GM19463 (cell line): ENCODE data around the gene KBTBD7.

Source experiments
- ATAC-seq: cut with Tn5 transposase; IDR thresholded peaks from one replicate; pipeline ENCODE4 v1.9.1; 2021; ENCODE audit warnings: mild to moderate bottlenecking, moderate library complexity; ENCODE audit not compliant: unreplicated experiment

Gene KBTBD7

GRCh38 chr13:41193919-41194824, at the start of gene KBTBD7:
Gene KBTBD7 (minus strand): TSS chr13:41194569. CDS start chr13:41194257, 312 bp downstream.
- ATAC-seq = peak; percentile 98

DNA sequence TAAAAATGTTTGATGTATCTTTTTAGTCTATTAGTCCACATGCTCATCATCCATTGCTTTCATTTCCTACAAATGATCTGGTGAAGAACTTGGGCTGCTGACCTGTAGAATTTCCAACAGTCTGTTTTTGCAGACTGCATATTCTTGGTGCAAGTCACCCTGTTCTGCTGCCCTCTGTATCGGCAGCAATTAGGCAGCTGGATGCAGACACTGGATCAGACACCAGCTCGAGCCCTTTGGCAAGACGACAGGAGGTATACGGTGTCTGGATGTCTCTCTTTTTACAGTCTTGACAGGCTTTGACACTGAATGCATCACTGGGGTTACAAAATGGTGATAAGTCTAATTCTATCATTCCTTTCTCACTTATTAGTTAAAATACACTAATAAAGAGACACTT, 47.3 kb upstream of the KBTBD7 start:
- ATAC-seq = no peak

- no peak for ATAC-seq
These were observed 42.0 kb upstream of the KBTBD7 start for GRCh38 chr13:41236369-41236768.

DNA sequence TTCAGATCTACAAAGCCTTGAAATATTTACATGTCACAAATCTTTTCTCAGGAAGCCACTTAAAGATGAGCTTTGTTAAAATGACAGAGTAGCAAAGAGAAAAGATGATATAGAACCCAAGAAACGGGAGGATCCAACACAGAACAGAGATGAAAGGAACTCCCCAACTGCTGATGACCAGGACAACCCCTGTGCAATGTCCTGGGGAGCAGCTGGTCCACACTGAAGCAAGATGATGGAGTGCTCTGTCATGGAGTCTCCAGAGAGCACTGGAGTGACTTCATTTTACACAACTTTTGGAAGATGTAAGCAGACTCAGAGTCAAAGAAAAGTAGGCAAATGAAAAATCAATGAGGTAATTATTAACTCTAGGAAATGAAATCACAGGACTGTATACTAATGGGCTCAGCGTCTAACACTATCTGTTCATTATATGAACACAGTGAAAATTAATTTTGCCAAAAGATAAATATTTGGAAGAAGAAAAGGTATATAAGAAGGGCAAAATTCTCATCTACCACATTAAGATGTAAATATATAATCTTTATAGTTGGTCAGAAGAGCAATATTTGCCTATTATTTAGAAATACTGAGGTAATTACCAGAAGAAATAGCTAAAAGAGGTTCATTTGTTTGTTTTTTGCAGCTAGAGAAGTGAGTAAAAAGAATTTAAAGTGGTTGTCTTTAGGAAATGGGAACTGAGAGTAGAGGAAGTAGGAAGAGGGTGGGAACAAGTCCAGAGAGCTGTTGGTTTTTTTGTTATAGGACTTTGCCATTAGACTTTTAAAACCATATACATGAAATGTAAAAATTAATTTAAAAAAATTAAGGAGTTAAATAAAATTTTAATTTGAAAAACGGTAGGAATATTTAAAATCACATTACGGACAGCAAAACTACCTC, 38.5 kb upstream of the KBTBD7 start:
- ATAC-seq = no peak

DNA sequence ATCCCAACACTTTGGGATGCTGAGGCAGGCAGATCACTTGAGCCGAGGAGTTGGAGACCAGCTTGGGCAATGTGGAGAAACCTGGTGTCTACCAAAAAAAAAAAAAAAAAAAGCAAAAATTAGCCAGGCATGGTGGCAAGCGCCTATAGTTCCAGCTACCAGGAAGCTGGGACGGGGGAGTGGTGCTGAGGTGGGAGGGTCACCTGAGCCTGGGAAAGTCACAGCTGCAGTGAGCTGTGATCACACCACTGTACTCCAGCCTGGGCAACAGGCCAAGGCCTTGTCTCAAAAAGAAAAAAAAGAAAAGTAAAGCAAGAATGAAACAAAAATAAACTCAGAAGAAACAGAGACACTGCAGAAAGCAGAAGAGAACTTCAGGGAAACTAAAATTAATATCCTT, 37.4 kb upstream of the KBTBD7 start:
- no peak for ATAC-seq

DNA sequence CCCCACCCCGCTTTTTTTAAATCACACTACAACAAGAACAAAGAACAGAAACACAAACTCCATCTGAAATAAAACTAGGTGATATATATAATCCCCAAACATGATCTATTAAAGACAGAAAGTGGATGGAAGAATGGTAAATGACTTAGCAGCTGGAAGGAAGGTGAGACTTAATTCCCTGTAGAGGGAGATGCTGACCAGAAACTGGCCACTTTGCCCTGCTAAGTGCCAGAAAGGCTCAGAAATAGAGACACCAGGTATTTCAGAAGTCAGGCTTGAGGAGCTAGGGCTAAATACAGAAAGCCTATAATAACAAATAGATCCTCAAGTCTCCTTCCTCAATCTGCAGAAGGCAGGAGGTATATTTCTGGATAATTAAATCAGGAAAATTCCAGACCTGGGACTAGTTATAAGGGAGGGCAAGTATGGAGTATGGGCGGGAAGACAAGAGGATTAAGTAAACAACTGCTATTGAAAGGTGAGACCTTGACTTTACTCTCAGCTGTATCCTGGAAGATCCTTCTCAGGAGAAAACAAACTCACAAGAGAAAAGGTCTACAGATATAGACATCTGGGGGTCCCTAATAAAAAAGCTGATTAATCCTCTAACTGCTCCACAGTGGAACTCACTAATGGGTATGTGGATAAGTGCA, 36.8 kb upstream of the KBTBD7 start:
- no peak for ATAC-seq

DNA sequence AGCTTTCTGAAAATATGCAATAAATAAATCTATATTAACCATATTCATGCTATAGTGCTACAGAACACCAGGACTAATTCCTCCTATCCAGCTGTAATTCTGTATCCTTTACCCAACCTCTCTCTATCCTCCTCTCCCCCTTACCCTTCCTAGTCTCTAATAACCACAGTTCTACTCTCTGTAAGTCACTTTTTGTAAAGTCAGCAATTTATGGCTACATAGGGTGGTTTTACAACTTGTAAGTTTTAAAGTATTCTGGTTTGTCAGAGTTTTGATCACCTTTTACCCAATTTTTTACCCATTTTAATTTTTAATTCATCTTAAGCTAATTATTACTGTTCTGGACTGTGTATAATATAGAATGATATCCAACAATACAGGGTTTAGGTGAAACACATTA, 35.0 kb upstream of the KBTBD7 start:
- no peak for ATAC-seq

DNA sequence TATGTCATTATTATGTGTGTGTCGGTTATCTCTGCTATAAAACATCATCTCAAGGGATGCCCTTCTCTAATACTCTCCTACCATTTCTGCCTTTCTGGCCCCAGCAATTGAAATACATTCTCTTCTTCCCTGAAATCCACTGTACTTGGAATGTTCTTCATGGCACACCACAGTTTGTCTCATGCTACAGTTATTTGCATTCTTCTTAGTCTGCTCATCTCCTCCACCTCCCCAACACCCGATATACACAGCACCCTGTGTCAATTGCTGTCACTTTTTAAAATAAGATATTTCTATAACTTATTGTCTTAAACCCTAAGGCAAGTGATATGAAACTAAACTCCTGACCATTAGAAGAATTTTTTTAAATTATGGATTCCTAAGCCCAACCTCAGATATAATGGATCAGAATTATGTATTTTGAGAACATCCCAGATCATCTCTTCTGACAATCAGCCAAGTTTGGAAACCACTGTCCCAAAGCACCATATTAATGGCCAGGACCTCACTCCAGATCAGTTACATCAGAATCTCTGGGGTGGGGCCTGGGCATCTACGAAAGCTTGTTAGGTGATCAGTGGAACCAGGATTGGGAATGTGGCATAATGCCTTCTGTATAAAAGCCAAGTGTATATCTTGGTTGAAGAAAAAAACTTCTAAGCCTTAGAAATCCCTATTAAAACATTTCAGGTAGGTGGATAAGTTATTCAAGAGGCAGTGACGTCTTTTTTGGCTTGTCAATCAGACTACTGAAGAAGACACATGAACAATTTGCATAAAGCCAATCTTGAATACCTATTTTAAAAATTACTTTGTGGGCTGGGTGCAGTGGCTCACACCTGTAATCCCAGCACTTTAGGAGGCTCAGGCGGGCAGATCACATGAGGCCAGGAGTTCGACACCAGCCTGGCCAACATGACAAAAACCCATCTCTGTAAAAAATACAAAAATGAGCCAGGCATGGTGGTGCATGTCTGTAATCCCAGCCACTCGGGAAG, 30.0 kb upstream of the KBTBD7 start:
- no peak for ATAC-seq

- peak; percentile 75 for ATAC-seq
These were observed 28.0 kb upstream of the KBTBD7 start for GRCh38 chr13:41222259-41222852.

DNA sequence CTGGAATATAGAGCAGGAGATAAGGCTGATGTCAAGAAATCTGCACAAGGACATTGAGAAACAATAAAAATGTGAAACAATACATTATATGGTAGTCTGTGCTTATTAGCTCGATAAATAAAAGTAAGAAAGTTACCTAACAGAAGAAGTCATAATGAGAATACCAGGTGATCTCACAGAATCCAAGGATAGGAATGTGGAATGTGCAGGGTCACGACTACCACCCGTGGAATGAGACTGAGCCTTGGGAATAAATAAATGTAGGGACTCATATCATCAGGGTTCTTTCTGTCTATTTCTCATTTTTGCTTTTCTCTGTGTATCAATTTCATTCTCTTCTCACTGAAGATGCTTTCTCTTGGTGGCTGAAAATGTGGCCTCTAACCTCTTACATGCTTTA, 26.0 kb upstream of the KBTBD7 start:
- ATAC-seq = no peak

DNA sequence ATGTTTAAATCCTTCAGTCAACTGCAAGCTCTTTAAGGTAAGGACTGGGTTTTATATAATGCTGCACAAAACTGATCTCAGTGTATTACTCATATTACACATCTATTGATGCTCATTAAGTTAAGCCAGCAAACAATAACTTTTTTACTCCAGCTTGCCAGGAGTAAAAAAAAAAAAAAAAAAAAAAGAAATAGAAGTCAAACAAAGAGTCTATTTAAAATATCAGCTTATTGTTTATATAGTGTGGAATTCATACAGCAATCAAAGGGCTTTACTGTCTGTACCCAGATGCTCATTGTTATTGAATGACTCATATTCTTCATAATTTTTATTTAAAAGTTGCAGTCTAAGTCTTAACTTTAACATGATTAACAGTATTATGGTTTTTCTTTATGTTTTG, 21.8 kb upstream of the KBTBD7 start:
- no peak for ATAC-seq

- no peak for ATAC-seq
These were observed 19.6 kb upstream of the KBTBD7 start for GRCh38 chr13:41213919-41214318.

GRCh38 chr13:41213316-41213715, 18.9 kb upstream of the KBTBD7 start:
- ATAC-seq = no peak

DNA sequence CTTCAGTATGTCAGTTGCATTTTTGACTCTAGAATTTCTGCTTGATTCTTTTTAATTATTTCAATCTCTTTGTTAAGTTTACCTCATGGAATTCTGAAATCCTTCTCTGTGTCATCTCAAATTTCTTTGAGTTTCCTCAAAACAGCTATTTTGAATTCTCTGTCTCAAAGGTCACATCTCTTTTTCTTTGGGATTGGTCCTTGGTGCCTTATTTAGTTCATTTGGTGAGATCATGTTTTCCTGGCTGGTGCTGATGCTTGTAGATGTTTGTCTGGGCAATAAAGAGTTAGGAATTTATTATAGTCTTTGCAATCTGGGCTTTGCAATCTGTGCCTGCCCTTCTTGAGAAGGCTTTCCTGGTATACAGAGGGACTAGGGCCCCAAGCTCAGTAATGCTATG, 18.5 kb upstream of the KBTBD7 start:
- ATAC-seq = no peak

GRCh38 chr13:41211062-41211461, 16.7 kb upstream of the KBTBD7 start:
- no peak for ATAC-seq

GRCh38 chr13:41206467-41206866, 12.1 kb upstream of the KBTBD7 start:
- ATAC-seq = no peak

- ATAC-seq = no peak
These were observed 9.4 kb upstream of the KBTBD7 start for GRCh38 chr13:41203810-41204209.

DNA sequence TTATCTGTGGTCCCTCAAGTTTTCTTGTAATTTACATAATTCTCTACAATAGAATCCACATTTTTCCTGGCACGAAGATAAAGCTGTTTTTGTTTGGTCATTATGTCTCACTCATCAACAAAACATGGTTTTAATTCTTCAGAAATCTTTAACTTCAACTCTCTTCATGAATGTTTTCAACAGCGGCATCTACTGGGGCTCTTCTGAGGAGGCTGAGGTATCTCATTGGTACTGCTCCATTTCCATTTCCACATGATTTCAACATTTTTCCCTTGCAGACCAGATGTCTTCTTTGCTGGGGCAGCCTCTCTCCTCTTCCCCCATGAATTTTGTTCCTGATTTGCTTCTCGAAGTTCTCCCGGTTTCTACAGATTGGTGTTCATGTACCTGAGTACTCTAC, 5.8 kb upstream of the KBTBD7 start:
- no peak for ATAC-seq

DNA sequence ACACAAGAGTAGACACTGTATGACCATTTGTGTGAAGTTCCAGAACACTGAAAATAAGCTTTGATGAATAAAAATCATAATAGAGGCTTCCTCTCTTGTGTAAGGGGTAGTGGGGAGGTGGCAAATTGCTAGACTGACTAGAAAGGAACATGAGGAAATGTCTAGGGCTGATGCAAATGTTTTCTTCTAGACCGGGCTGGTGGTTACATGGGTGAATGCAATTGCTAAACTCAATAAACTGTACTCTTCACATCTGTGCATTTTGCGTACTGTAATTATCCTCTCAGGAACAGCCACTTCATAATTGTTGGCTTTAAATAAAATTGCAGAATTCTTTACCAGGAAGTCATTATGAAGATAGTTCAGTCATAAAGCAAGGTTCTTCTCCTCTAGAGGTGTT, 5.2 kb upstream of the KBTBD7 start:
- no peak for ATAC-seq

- no peak for ATAC-seq
These were observed 4.7 kb upstream of the KBTBD7 start for GRCh38 chr13:41199079-41199478.
